H1 (cell line): ENCODE data around the gene EGFLAM. TPM values are rescaled to one million over a fixed set of nuclear protein-coding genes. Genes with fewer than 3 reads are reported as not detected.

Source experiments
- CBX5 ChIP-seq: fragments of 300-800, 300-1000 bp; sonication (generic); IDR thresholded peaks from 2 replicates; pipeline ENCODE4 v1.7.1; 2016; ENCODE audit warnings: antibody characterized with exemption, low read length, low read depth
- CHD7 ChIP-seq: fragments of 300-600 bp; sonication (generic); IDR thresholded peaks from 2 replicates; pipeline ENCODE4 v1.7.1; 2012; ENCODE audit warnings: low read length, moderate library complexity, mild to moderate bottlenecking, inconsistent platforms; ENCODE audit not compliant: insufficient replicate concordance
- polyA plus RNA-seq, 7 experiments: library from polyadenylated mRNA; depleted of rRNA in 3 of 7; stranded (reverse) in 5 of 7; unstranded in 2 of 7; fragments of >200 nt in 5 of 7; fragments of 200-250 nt in 2 of 7; gene quantifications; 1 replicate in 5 of 7; 2 replicates in 1 of 7; 4 replicates in 1 of 7; pipeline versions ENCODE4 v1.2.1 to v1.2.3, GENCODE V29; 2011 to 2013; ENCODE audit warnings: missing spikeins in 2 of 7, mixed read lengths in 2 of 7
- total RNA-seq: library from RNA; stranded (reverse); fragmentation: NEBNext Ultra II Directional; extraction: Animal tissue kit (Norgen Biotek cat#: 25700); gene quantifications from 2 replicates; pipeline ENCODE4 v1.2.1, GENCODE V29; 2021

EGFLAM gene
- total and polyA plus RNA-seq, 2 of the 8 experiments (the other 6 are each of a cell fraction or from before 2014, with no cell fraction given): 0.20 to 0.24 TPM

GRCh38 chr5:38426986-38427950, 168.9 kb downstream of the EGFLAM start (continued):
- TF ChIP-seq CHD7: no peak
- TF ChIP-seq CBX5: no peak
